NOMO-1 (cell line): Measurements from ENCODE around the gene RFC5.

Experiments used
- DNase-seq, 2 experiments: peaks; one replicate each; lab custom pipeline; 2025; ENCODE audit not compliant: unreplicated experiment in 2 of 2; lab: John Stamatoyannopoulos, UW

Gene RFC5

GRCh38 chr12:118050972-118051910 lies 34.7 kb downstream of the RFC5 start:
- no peak for DNase-seq

GRCh38 chr12:118052324-118053070 lies 36.0 kb downstream of the RFC5 start:
- no peak for DNase-seq

- DNase-seq = no peak
Observed at GRCh38 chr12:118053071-118053985, 36.8 kb downstream of the RFC5 start.

GRCh38 chr12:118055144-118055557 lies 38.6 kb downstream of the RFC5 start:
- peak; percentile 60 to 65 for DNase-seq

- DNase-seq = no peak
Observed at GRCh38 chr12:118055865-118056773, 39.6 kb downstream of the RFC5 start.

GRCh38 chr12:118058227-118058626 lies 41.7 kb downstream of the RFC5 start:
- DNase-seq = no peak

GRCh38 chr12:118058881-118059280 lies 42.4 kb downstream of the RFC5 start:
- no peak for DNase-seq

GRCh38 chr12:118059341-118060191 lies 43.1 kb downstream of the RFC5 start:
- no peak for DNase-seq

GRCh38 chr12:118060301-118061010 lies 44.0 kb downstream of the RFC5 start:
- DNase-seq = no peak

- DNase-seq = peak in 1 of 2 experiments; percentile 10
Observed at GRCh38 chr12:118061011-118061872, 44.7 kb downstream of the RFC5 start, which contains the start of gene WSB2. TSS of gene WSB2 (minus strand) at chr12:118061179. CDS start at chr12:118061048, 131 bp downstream.

GRCh38 chr12:118061873-118062843 lies 45.7 kb downstream of the RFC5 start:
- DNase-seq = no peak

GRCh38 chr12:118063576-118064391 lies 47.3 kb downstream of the RFC5 start:
- DNase-seq = peak; percentile 30 to 33

GRCh38 chr12:118064608-118065007 lies 48.1 kb downstream of the RFC5 start:
- DNase-seq = peak in 1 of 2 experiments; percentile 44

- peak in 1 of 2 experiments; percentile 44 for DNase-seq
Observed at GRCh38 chr12:118065380-118065779, 48.9 kb downstream of the RFC5 start.

- DNase-seq = no peak
Observed at GRCh38 chr12:118068445-118068844, 51.9 kb downstream of the RFC5 start.
